Pericardium fibroblast (primary cell): ENCODE data around the gene PCDHA4. TPM values are rescaled to one million over a fixed set of nuclear protein-coding genes. Genes with fewer than 3 reads are reported as not detected.

Source experiments
- total RNA-seq: library from RNA; depleted of rRNA; stranded (reverse); fragments of >200 nt; gene quantifications from 2 replicates; pipeline ENCODE4 v1.2.3, GENCODE V29; 2015

PCDHA4 gene
- total RNA-seq = 0.23 TPM in 1 of 2 replicates, not detected in the other

DNA sequence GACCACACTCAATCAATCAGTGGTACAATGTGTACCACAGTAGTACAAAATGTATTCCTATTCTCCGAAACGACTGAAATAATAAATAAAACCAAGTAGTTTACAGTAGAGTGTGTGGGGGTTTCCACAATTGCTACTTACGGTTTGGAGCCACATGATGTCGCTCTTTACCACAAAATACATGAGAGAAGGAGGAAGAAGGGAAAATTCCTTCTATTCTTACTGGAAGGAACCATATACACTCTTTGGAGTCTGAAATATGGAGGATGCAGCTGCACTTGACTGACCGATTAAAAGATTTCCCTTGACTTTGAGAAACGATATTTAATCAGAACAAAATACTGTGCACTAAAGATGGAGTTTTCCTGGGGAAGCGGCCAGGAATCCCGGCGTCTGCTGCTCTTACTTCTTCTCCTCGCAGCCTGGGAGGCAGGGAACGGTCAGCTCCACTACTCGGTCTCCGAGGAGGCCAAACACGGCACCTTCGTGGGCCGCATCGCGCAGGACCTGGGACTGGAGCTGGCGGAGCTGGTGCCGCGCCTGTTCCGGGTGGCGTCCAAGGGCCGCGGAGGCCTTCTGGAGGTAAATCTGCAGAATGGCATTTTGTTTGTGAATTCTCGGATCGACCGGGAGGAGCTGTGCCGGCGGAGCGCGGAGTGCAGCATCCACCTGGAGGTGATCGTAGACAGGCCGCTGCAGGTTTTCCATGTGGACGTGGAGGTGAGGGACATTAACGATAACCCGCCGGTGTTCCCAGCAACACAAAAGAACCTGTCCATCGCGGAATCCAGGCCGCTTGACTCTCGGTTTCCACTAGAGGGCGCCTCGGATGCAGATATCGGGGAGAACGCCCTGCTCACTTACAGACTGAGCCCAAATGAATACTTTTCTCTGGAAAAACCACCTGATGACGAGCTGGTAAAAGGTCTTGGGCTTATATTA lies at the start of gene PCDHA4:
Gene PCDHA4 (plus strand): TSS at position 235 of the 942 bp plus-strand sequence.

DNA sequence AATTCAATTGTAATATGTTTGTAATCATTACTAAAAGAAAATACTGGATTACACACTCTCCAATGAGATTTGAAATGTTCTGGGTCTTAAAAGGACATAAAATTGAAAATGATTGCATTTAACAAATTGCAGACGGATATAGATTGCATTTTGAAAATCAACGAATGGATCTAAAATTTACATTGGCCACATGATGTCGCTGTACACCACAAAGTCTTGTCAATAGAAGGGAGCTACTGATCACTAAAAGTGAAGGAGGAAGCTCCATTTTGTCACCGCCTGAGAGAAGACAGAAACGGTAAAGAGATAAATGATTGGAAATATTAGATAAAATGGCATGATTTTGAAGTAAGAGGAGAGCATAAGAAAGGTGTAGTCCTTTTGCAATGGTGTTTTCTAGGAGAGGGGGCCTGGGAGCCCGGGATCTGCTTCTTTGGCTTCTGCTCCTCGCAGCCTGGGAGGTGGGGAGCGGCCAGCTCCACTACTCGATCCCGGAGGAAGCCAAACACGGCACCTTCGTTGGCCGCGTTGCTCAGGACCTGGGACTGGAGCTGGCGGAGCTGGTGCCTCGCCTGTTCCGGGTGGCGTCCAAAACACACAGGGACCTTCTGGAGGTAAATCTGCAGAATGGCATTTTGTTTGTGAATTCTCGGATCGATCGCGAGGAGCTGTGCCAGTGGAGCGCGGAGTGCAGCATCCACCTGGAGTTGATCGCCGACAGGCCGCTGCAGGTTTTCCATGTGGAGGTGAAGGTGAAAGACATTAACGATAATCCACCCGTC lies 20.8 kb upstream of the PCDHA4 start, which contains the start of gene PCDHA1:
Gene PCDHA1 (plus strand): TSS at position 236 of the 782 bp plus-strand sequence.

DNA sequence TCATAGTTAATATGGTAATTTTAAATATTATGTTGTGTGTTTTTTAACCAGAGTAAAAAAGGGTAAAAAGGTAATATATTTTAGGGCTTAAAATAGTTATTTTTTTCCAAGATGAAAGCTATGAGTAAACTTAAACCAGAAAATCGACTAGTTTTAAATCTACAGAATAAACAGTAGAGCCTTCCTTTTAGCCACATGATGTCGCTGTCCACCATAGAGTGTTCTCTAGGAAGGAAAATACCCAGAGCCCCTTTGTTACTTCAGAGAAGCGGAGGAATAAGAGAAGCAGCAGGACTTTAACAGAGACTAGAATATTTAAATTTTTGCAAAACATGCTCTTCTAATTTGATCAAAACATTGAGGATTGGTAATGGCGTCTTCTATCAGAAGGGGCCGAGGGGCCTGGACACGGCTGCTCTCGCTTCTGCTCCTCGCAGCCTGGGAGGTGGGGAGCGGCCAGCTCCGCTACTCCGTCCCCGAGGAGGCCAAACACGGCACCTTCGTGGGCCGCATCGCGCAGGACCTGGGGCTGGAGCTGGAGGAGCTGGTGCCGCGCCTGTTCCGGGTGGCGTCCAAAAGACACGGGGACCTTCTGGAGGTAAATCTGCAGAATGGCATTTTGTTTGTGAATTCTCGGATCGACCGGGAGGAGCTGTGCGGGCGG lies 12.1 kb upstream of the PCDHA4 start, which contains the start of gene PCDHA2:
Gene PCDHA2 (plus strand): TSS at position 258 of the 664 bp plus-strand sequence.

DNA sequence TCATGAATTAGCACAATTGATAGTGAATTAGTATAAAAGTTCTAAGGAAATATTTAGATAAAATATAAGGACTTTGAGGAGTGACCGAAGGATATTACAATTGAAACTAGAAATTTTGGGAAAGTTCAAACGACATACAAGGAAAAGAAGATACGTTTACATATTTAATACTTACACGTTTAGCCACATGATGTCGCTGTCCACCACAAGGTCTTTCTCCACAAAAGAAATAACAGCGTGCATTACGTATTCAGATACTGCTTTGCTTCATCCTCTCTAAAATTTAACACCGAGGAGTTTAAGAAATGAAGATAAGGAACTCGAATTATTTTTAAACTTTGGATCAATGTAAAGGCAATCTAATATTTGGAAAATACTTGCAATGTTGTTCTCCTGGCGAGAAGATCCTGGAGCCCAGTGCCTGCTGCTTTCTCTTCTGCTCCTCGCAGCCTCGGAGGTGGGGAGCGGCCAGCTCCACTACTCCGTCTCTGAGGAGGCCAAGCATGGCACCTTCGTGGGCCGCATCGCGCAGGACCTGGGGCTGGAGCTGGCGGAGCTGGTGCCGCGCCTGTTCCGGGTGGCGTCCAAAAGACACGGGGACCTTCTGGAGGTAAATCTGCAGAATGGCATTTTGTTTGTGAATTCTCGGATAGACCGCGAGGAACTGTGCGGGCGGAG lies 5.9 kb upstream of the PCDHA4 start, which contains the start of gene PCDHA3:
Gene PCDHA3 (plus strand): TSS at position 242 of the 678 bp plus-strand sequence.

DNA sequence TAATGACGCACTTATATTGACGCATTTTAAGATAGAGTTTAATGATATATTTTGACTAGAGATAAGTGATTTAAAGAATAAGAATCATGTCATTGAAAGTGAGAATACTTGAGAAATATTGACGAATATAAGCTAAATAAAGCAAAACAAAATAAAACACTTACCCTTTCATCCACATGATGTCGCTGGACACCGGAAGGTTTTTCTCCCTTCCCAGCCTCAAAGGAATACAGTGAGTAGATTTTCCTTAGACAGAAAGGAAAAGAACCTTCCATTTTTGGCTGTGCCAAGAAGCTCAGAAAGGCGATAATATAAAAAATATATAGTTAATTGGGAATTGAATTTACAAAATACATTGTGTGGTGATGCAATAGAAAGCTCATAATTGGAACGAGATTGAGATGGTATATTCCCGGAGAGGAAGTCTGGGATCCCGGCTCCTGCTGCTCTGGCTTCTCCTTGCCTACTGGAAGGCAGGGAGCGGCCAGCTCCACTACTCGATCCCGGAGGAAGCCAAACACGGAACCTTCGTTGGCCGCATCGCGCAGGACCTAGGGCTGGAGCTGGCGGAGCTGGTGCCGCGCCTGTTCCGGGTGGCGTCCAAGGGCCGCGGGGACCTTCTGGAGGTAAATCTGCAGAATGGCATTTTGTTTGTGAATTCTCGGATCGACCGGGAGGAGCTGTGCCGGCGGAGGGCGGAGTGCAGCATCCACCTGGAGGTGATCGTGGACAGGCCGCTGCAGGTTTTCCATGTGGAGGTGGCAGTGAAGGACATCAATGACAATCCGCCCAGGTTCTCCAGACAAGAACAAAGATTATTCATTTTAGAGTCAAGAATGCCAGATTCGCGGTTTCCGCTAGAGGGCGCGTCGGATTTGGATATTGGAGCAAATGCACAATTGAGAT lies 14.8 kb downstream of the PCDHA4 start, which contains the start of gene PCDHA5:
Gene PCDHA5 (plus strand): TSS at position 239 of the 906 bp plus-strand sequence.

DNA sequence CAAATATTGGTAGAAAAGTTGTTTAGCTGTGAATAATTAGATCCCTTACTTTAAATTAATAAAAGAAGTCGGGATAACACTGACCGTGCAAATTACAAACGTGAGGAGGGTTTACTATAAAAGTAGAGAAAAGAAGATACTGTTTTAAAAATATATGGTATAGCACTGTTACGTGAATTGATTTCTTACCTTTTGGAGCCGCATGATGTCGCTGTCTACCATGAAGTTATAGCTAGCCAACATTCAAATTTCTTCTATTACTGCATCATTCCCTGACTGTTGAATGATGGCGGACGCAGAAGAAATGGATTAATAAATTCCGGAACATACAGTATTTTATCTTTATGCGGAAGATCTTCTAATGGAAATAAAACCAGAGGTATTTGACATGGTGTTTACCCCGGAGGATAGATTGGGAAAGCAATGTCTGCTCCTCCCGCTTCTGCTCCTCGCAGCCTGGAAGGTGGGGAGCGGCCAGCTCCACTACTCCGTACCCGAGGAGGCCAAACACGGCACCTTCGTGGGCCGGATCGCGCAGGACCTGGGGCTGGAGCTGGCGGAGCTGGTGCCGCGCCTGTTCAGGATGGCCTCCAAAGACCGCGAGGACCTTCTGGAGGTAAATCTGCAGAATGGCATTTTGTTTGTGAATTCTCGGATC lies 21.0 kb downstream of the PCDHA4 start, which contains the start of gene PCDHA6:
Gene PCDHA6 (plus strand): TSS at position 257 of the 658 bp plus-strand sequence. CDS start 132 bp downstream, at position 389.

DNA sequence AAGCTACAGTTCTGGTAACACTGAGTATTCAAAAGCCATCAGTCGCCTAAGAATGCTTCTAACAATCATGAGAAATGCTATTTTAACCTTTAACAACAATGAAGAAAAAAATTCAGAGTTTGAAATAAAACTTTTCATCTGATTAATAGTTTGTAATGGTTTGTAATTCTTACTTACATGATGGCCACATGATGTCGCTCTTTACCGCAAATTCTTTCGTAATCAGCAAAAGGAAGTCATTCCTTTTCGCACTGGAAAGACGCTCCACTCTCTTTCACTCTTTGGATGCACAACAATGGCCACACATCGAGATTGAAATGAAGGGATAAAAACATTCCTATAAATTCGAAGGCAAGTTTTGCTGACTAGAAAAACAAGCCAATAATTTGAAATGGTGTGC lies 27.1 kb downstream of the PCDHA4 start, which contains the start of gene PCDHA7:
Gene PCDHA7 (plus strand): TSS at position 277 of the 400 bp plus-strand sequence. CDS start 115 bp downstream, at position 392.

DNA sequence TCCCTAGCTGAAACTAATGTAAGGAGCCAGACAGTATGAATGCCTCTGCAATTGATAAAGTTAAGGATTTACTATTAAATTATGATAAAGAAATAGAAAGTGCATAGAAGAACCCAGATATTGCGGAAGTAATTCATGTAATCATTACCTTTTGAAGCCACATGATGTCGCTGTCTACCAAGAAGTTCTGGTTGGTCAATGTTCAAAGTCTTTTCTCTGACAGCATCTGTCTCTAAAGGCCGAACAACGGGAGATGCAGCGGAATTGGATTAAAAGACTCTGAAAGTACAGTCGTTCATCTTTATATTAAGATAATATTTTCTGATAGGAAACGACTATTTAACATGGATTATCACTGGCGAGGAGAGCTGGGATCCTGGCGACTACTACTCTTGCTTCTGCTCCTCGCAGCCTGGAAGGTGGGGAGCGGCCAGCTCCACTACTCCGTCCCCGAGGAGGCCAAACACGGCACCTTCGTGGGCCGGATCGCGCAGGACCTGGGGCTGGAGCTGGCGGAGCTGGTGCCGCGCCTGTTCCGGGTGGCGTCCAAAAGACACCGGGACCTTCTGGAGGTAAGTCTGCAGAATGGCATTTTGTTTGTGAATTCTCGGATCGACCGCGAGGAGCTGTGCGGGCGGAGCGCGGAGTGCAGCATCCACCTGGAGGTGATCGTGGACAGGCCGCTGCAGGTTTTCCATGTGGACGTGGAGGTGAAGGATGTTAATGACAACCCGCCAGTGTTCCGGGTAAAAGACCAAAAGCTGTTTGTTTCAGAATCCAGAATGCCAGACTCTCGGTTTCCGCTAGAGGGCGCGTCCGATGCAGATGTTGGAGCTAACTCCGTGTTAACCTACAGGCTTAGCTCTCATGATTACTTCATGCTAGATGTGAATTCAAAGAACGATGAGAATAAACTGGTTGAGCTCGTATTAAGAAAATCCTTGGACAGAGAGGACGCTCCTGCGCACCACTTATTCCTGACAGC lies 34.4 kb downstream of the PCDHA4 start, which contains the start of gene PCDHA8:
Gene PCDHA8 (plus strand): TSS at position 210 of the 985 bp plus-strand sequence. CDS start 135 bp downstream, at position 345.

DNA sequence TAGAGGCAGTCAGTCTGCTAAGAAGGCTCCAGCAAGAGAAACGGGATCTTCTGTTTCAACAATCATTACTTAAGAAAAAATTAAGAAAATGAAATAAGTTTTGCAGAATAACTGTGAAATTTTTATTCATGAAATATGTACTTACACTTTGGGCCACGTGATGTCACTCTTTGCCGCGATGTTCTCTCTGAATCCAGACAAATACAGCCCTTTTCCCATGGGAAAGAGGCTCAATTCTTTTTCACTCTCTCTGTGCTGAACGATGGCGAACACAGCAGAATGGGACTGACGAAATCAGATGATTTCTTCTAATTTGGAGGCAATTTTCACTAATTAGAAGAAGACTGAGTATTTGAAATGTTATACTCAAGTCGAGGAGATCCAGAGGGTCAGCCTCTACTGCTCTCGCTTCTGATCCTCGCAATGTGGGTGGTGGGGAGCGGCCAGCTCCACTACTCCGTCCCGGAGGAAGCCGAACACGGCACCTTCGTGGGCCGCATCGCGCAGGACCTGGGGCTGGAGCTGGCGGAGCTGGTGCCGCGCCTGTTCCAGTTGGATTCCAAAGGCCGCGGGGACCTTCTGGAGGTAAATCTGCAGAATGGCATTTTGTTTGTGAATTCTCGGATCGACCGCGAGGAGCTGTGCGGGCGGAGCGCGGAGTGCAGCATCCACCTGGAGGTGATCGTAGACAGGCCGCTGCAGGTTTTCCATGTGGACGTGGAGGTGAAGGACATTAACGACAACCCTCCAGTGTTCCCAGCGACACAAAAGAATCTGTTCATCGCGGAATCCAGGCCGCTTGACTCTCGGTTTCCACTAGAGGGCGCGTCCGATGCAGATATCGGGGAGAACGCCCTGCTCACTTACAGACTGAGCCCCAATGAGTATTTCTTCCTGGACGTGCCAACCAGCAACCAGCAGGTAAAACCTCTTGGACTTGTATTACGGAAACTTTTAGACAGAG lies 41.6 kb downstream of the PCDHA4 start, which contains the start of gene PCDHA9:
Gene PCDHA9 (plus strand): TSS at position 244 of the 964 bp plus-strand sequence. CDS start 114 bp downstream, at position 358.

DNA sequence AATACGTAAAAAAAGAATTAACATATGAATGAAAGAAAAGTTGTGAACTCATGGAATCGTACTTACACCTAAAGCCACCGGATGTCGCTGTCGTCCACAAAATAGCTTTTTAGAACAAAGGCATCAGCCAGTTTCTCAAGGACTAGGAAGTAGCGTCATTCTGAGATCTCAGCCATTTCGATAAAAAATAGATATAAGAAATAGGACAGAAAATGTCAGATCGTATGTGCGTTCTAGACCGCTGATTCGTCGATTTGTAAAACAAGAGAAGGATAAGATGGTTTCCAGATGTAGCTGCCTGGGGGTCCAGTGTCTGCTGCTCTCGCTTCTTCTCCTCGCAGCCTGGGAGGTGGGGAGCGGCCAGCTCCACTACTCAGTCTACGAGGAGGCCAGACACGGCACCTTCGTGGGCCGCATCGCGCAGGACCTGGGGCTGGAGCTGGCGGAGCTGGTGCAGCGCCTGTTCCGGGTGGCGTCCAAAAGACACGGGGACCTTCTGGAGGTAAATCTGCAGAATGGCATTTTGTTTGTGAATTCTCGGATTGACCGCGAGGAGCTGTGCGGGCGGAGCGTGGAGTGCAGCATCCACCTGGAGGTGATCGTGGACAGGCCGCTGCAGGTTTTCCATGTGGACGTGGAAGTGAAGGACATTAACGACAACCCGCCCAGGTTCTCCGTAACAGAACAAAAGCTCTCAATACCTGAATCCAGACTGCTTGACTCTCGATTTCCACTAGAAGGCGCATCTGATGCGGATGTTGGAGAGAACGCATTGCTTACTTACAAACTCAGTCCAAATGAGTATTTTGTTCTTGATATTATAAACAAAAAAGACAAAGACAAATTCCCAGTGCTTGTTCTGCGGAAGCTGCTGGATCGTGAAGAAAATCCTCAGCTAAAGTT lies 49.2 kb downstream of the PCDHA4 start, which contains the start of gene PCDHA10:
Gene PCDHA10 (plus strand): TSS at position 126 of the 903 bp plus-strand sequence. CDS start 152 bp downstream, at position 278.

Other genes starting within 250 kb of the PCDHA4 start
- gene SRA1, start 249.6 kb upstream of the PCDHA4 start, total RNA-seq = 18.2 and 42.6 TPM in 2 replicates
- 11.1 and 16.0 TPM in 2 replicates for gene APBB3, start 242.5 kb upstream of the PCDHA4 start, total RNA-seq
- gene SLC35A4, start 242.2 kb upstream of the PCDHA4 start, total RNA-seq = 29.9 and 37.6 TPM in 2 replicates
- gene CD14, start 173.9 kb upstream of the PCDHA4 start, total RNA-seq = 0.17 and 4.3 TPM in 2 replicates
- gene TMCO6, start 167.6 kb upstream of the PCDHA4 start, total RNA-seq = 8.6 and 11.8 TPM in 2 replicates
- gene NDUFA2, start 159.4 kb upstream of the PCDHA4 start, total RNA-seq = 52.4 and 86.2 TPM in 2 replicates
- gene IK, start 159.2 kb upstream of the PCDHA4 start, total RNA-seq = 49.4 and 66.8 TPM in 2 replicates
- 11.1 and 14.2 TPM in 2 replicates for gene WDR55, start 142.2 kb upstream of the PCDHA4 start, total RNA-seq
- not detected in 2 replicates for gene DND1, start 133.5 kb upstream of the PCDHA4 start, total RNA-seq
- 51.8 and 56.4 TPM in 2 replicates for gene HARS1, start 115.7 kb upstream of the PCDHA4 start, total RNA-seq
- 15.4 and 18.9 TPM in 2 replicates for gene HARS2, start 115.6 kb upstream of the PCDHA4 start, total RNA-seq
- gene ZMAT2, start 106.6 kb upstream of the PCDHA4 start, total RNA-seq = 26.7 and 33.5 TPM in 2 replicates
- not detected in 2 replicates for gene PCDHA1, start 20.9 kb upstream of the PCDHA4 start, total RNA-seq
- not detected in 2 replicates for gene PCDHA2, start 12.2 kb upstream of the PCDHA4 start, total RNA-seq
- 0.12 TPM in 1 of 2 replicates, not detected in the other for gene PCDHA3, start 6.0 kb upstream of the PCDHA4 start, total RNA-seq
- gene PCDHA5, start 14.5 kb downstream of the PCDHA4 start, total RNA-seq = under 0.01 TPM in 1 of 2 replicates, not detected in the other
- gene PCDHA6, start 20.9 kb downstream of the PCDHA4 start, total RNA-seq = 0.17 and 0.35 TPM in 2 replicates
- 0.09 and 0.12 TPM in 2 replicates for gene PCDHA7, start 27.2 kb downstream of the PCDHA4 start, total RNA-seq
- 0.09 TPM in 1 of 2 replicates, not detected in the other for gene PCDHA8, start 34.1 kb downstream of the PCDHA4 start, total RNA-seq
- not detected in 2 replicates for gene PCDHA9, start 41.3 kb downstream of the PCDHA4 start, total RNA-seq
- gene PCDHA10, start 48.8 kb downstream of the PCDHA4 start, total RNA-seq = under 0.01 TPM in 2 replicates
- gene PCDHA11, start 61.9 kb downstream of the PCDHA4 start, total RNA-seq = not detected in 2 replicates
- not detected in 2 replicates for gene PCDHA12, start 68.2 kb downstream of the PCDHA4 start, total RNA-seq
- not detected in 2 replicates for gene PCDHA13, start 75.1 kb downstream of the PCDHA4 start, total RNA-seq
- gene PCDHAC1, start 119.2 kb downstream of the PCDHA4 start, total RNA-seq = under 0.01 and 0.34 TPM in 2 replicates
- 0.60 and 2.6 TPM in 2 replicates for gene PCDHAC2, start 159.4 kb downstream of the PCDHA4 start, total RNA-seq
- not detected in 2 replicates for gene PCDHB1, start 244.3 kb downstream of the PCDHA4 start, total RNA-seq